Measurements from ENCODE around the gene GRHL1. TPM values are rescaled to one million over a fixed set of nuclear protein-coding genes. Genes with fewer than 3 reads are reported as not detected.

Gene GRHL1
- under 0.01 and 0.37 TPM in 2 replicates for total RNA-seq

GRCh38 chr2:9951522-9952285 lies at the start of gene GRHL1:
Gene GRHL1 (plus strand): TSS chr2:9951693. CDS start chr2:9951834, 141 bp downstream.

GRCh38 chr2:10043256-10043905 lies 91.9 kb downstream of the GRHL1 start, which contains the start of gene KLF11:
Gene KLF11 (plus strand): TSS chr2:10043550. CDS start chr2:10043717, 167 bp downstream.

Other genes starting within 250 kb of the GRHL1 start
- gene TAF1B, start 108.2 kb upstream of the GRHL1 start, total RNA-seq, result 40.9 and 46.6 TPM in 2 replicates
- 4.1 and 6.7 TPM in 2 replicates for gene KLF11, start 91.9 kb downstream of the GRHL1 start, total RNA-seq
- 0.33 and 1.5 TPM in 2 replicates for gene CYS1, start 128.7 kb downstream of the GRHL1 start, total RNA-seq
- gene RRM2, start 171.0 kb downstream of the GRHL1 start, total RNA-seq, result 21.0 and 76.0 TPM in 2 replicates